ENCODE measurements around the gene TMEM138.

The TMEM138 gene

GRCh38 chr11:61345954-61346843 is 16.0 kb upstream of the TMEM138 start:
- in situ Hi-C loops (cut with HindIII; ENCODE audit: low sequenced_read_pairs) = no loop called here
- H3K4me3 ChIP-seq (ENCODE audit: low read depth, low read length) = no peak overlapping the region
- no peak for DNase-seq (ENCODE audit: low read depth)
- TF ChIP-seq, protein P1, sequence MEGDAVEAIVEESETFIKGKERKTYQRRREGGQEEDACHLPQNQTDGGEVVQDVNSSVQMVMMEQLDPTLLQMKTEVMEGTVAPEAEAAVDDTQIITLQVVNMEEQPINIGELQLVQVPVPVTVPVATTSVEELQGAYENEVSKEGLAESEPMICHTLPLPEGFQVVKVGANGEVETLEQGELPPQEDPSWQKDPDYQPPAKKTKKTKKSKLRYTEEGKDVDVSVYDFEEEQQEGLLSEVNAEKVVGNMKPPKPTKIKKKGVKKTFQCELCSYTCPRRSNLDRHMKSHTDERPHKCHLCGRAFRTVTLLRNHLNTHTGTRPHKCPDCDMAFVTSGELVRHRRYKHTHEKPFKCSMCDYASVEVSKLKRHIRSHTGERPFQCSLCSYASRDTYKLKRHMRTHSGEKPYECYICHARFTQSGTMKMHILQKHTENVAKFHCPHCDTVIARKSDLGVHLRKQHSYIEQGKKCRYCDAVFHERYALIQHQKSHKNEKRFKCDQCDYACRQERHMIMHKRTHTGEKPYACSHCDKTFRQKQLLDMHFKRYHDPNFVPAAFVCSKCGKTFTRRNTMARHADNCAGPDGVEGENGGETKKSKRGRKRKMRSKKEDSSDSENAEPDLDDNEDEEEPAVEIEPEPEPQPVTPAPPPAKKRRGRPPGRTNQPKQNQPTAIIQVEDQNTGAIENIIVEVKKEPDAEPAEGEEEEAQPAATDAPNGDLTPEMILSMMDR (IDR thresholded peaks at IDR 0.05; ENCODE audit: low read depth, low read length, missing control alignments) = no peak

GRCh38 chr11:61347916-61348461 is 14.2 kb upstream of the TMEM138 start:
- H3K4me3 ChIP-seq (ENCODE audit: low read depth, low read length) = no peak overlapping the region
- in situ Hi-C loops (cut with HindIII; ENCODE audit: low sequenced_read_pairs) = no loop called here
- DNase-seq (ENCODE audit: low read depth) = no peak
- TF ChIP-seq, protein P1 (IDR thresholded peaks at IDR 0.05; ENCODE audit: low read depth, low read length, missing control alignments) = no peak

DNA sequence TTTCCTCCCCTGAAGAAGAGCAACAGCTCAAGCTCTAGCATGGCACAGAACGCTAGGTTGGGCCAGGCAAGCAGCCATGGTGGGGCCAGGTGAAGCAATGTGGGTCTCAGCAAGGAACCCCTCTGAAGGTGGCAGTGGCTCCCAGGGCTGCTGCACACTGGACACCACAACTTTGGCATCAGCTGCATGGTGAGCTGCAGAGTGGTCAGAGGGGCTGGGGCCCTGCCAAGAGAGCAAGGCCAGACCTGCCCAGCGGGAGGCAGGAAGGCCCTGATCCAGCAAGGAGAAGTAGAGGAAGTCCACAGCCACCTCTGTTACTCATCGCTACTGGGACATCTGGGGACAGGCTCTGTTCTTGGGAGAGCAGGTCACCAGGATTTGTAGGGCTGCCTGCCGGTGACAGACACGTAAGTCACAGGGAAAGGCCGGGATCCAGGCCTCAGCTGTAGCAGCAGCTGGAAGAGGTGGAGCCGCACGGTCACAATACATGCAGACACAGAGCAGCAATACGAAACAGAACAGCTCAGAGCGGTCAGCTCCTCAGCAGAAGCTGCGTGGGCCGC is 12.9 kb upstream of the TMEM138 start:
- no peak overlapping the region for H3K4me3 ChIP-seq (ENCODE audit: low read depth, low read length)
- in situ Hi-C loops (cut with HindIII; ENCODE audit: low sequenced_read_pairs) = no loop called here
- no peak for DNase-seq (ENCODE audit: low read depth)
- TF ChIP-seq, protein P1 (IDR thresholded peaks at IDR 0.05; ENCODE audit: low read depth, low read length, missing control alignments) = no peak

DNA sequence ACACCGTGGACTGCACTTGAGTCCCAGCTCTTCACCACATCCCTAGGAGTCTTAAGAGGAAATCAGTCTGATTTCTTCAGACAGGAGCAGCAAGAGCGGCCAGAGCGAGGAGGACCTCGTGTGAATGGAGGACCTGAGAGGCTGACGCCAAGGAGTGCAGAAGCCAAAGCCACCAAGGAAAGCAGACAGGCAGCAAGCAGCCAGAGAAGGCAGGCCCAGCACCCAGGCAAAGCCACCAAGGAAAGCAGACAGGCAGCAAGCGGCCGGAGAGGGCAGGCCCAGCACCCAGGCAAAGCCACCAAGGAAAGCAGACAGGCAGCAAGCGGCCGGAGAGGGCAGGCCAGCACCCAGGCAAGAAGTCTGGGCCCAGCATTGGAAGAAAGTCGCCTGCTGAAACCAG is 12.3 kb upstream of the TMEM138 start:
- no peak for DNase-seq (ENCODE audit: low read depth)
- TF ChIP-seq, protein P1 (IDR thresholded peaks at IDR 0.05; ENCODE audit: low read depth, low read length, missing control alignments) = no peak
- in situ Hi-C loops (cut with HindIII; ENCODE audit: low sequenced_read_pairs) = no loop called here
- H3K4me3 ChIP-seq (ENCODE audit: low read depth, low read length) = no peak overlapping the region

GRCh38 chr11:61350336-61350735 is 11.8 kb upstream of the TMEM138 start:
- TF ChIP-seq, protein P1 (IDR thresholded peaks at IDR 0.05; ENCODE audit: low read depth, low read length, missing control alignments) = no peak
- DNase-seq (ENCODE audit: low read depth) = no peak
- H3K4me3 ChIP-seq (ENCODE audit: low read depth, low read length) = no peak overlapping the region
- in situ Hi-C loops (cut with HindIII; ENCODE audit: low sequenced_read_pairs) = no loop called here

DNA sequence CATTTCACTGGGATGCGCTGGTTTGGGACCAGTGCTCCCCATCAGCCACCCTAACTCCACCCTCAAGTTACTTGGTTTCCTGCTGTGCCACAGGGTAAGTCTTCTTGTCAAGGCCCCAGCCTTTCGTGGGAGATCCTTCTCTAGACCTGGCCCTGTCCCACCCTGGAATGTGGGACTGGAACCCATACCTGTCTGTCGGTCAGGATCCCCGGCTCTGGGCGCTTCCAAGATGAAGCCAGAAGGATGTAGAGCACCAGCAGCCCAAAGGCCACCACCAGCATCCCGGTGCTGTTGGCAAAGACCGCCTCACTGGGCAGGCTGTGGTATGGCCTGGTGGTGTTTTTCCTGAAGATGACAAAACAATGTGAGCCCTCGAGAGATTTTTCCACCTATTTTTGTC is 11.4 kb upstream of the TMEM138 start:
- H3K4me3 ChIP-seq (ENCODE audit: low read depth, low read length) = no peak overlapping the region
- in situ Hi-C loops (cut with HindIII; ENCODE audit: low sequenced_read_pairs) = no loop called here
- no peak for DNase-seq (ENCODE audit: low read depth)
- TF ChIP-seq, protein P1 (IDR thresholded peaks at IDR 0.05; ENCODE audit: low read depth, low read length, missing control alignments) = no peak
